Activated CD8-positive, alpha-beta memory T cell treated with anti-CD3 and anti-CD28 coated beads for 24 hours (primary cell): ENCODE results near the gene PTRH1.

ENCODE experiments used
- DNase-seq: peaks from one replicate; pipeline ENCODE4 v3.0.0-alpha.2; 2020

PTRH1 gene

DNA sequence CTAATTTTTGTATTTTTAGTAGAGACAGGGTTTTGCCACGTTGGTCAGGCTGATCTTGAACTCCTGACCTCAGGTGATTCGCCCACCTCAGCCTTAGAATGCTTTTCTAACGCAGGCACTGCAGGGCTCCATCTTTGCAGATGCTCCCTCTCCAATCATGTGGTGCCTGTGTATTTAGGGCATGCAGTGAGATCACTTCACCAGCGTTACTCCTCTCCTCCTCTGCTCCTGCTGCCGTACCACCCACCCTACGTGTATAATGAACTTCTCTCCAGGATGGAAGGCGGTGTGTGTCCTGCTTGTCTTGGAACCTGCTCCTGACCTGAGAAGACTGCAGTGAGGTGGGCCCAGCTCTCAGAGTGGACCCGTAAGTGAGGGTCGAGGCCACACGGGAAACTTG, 22.3 kb downstream of the PTRH1 start:
- DNase-seq = no peak

GRCh38 chr9:127692071-127692470, 23.4 kb downstream of the PTRH1 start:
- no peak for DNase-seq

GRCh38 chr9:127690735-127691134, 24.7 kb downstream of the PTRH1 start:
- no peak for DNase-seq

DNA sequence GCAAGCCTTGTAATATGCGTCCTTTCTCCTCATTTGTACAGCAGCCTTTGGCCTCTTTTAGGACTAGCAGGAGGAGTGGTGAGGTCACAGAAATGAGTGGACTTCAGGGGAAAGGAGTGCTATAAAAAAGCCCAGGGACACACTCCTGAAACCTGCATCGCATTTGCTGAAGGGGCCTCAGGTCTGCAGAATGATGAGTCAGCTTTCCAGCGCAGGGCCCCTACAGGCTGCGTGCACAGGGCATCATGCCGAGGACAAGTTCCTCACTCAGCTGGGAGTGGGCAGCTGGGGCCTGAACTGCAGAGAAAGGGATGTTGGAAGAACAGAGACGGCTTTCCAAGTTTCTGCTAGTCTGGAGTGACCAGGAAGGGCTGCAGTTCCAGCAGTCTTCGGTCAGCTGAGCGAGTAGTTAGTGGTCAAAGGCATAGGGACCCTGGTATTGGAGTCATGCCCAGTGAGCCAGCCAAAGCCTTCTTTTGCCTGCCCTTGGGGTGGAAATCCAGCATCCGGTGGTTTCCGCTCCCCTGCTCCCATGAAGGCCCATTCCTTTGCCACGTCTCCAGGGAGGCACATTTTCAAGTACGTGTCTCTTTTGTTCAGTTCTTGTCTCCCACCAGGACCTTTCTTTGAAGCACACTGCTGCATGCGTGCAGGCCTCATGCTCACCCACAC, 26.0 kb downstream of the PTRH1 start:
- no peak for DNase-seq

- DNase-seq = no peak
Measured at GRCh38 chr9:127686461-127687393, 28.7 kb downstream of the PTRH1 start.

GRCh38 chr9:127684576-127684975, 30.9 kb downstream of the PTRH1 start:
- no peak for DNase-seq

- DNase-seq = no peak
Measured at GRCh38 chr9:127683723-127684122, 31.7 kb downstream of the PTRH1 start.

DNA sequence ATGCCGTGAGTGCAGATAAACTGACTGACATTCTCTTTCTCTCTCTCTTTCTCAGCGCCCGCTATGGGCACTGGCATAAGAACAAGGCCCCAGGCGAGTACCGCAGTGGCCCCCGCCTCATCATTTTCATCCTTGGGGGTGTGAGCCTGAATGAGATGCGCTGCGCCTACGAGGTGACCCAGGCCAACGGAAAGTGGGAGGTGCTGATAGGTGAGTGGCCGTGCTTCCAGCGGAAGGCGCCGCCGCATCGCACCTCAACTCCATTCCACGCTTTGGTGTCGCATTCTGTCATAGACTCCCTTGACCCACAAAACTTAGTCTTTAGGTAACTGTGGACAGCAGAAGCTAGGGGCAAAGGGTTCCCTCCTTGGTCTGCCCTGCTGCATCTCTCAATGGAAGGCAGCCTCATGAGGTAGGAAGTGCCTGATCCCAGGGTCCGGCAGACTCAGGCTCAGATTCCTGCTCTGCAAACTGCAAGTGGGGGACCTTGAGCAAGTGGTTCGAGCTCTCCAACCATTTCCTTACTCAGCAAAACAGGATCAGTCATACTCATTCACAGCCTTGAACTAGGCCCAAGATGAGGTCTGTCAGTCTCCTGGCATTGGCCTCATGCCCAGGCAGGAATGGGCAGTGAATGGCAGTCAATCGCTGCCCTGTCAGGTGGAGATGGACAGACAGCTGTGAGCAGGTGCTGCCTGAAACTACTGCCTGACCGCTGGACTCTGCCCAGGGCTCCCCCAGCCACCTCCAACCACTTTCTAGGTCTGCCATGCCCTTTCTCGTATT, 32.9 kb downstream of the PTRH1 start:
- no peak for DNase-seq

- DNase-seq = no peak
Measured at GRCh38 chr9:127680846-127681245, 34.6 kb downstream of the PTRH1 start.

DNA sequence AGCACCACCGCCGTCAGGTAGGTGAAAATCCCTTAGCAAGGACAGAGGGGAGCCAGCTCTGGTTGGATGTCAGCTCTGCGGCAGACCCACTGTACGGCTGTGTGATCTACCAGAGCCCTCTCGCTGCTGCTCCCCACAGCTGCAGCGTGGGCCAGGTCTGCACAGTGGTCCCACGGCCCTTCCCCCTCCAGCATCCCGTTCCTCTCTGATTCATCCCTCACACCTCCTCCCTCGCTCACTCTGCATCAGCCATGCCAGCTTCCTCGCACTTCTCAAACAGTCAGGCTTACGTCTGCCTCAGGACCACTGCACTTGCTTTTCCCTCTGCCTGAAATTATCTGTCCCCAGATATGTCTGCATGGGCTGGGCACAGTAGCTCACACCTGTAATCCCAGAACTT, 35.2 kb downstream of the PTRH1 start:
- DNase-seq = no peak

DNA sequence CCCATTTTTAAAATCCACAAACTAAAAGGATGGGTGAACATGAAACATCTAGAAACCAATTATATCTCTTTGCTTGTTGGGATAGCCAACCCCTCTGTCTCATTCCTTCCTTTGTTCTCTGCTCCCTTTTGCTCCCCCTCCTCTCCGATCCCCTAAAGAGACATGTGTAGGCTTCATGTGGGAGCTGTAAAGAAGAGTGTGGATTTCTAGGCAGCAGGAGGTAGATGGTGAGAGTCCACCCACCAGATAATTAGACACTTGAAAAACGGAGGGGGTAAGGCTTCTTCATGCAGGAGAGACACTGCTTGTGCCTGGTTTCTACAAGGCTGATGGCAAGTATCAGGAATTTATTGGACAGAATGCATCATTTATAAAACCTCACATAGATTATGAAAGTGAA, 36.0 kb downstream of the PTRH1 start:
- no peak for DNase-seq

DNA sequence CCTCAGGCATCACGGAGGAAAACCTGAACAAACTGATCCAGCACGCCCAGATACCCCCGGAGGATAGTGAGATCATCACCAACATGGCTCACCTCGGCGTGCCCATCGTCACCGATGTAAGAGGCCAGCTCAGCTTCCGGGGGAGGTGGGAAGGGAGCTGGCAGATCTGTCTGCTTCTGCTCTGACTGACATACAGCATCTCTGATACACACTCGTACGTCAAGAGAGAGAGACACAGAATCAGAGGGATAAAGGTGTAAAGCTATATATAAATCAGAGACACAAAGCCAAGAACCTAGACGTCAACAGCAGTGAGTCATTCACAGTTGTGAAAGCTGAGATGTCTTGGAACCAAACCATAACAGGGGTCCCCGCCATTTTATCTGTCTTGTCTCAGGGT, 38.8 kb downstream of the PTRH1 start:
- DNase-seq = no peak

GRCh38 chr9:127673234-127673633, 42.2 kb downstream of the PTRH1 start:
- DNase-seq = no peak

GRCh38 chr9:127667906-127668305, 47.6 kb downstream of the PTRH1 start:
- no peak for DNase-seq

DNA sequence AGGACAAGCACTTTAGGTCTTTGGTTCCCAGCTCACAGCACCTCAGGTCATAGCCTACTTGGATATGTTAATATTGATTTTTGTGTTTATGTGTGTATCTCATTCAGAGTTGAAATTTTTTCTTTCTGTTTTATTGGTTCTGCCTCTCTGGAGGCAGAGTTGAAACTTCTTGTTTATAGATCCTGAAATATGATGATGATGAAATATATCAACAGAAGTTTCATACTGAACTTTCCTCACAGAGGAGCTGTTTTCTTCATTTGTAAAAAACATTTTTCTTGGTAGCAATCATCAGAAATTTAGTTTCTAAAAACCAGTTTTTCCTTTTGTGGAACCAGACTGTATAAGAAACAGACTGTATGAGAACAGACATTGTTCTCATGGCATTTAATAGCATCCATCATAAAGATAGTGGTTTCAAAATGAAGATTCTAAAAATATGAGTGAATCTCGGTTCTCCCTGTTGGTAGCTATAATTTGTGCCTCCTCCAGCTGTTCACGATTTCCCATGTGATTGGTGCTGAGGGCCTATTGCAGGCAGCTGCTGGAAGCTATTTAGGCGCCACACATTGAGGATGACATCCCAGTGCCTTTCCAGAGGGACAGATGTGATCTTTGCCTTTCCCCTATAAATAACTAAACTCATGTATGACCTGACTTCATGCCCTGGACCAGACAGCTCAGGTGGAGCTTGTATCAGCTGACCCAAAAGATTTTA, 48.2 kb downstream of the PTRH1 start:
- no peak for DNase-seq

DNA sequence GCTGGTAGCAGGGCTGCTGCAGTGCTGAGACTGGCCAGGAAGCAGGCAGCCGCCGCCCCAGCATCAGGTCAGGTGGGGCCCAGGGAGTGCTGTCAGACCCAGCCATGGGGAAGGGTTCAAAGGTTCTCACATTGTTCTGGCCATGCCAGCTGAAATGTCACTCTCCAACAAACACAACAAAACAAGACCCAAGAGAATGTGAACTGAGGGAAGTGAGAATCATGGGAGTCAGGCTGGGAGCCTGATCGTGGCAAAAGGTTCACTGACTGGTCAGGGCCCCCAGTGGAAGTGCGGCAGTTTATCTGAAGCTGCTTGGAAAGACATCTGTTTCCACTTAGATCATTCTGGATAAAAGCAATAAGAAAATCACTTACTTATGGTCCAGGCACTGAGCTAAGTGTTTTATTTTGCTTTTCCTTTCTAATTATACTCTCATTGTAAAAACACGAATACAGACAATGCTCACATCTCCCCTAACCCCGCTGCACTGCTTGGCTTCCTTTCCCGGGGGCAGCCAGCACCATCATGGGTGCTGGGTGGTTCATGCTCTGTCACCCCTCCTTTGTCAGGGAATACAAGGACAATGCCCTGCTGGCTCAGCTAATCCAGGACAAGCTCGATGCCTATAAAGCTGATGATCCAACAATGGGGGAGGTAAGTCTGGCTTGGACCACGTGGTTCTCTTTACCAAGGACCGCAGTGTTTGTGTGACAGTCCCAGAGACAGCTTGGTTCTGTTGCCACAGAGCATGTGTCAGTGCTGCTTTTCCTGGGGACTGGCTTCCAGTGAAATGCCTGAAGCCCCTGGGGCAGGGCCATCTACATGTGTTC, 50.6 kb downstream of the PTRH1 start:
- no peak for DNase-seq

GRCh38 chr9:127664324-127664677, 51.2 kb downstream of the PTRH1 start:
- DNase-seq = no peak
